Lower lobe of right lung (tissue), 2 donors: ENCODE results near the gene NCR1. TPM values are rescaled to one million over a fixed set of nuclear protein-coding genes. Genes with fewer than 3 reads are reported as not detected.
"Not testable (repeated sequence)": the region's sequence is repeated elsewhere in the genome, so short reads cannot be mapped to it uniquely, and the experiment has no call there.

Experiments
- ATAC-seq, 2 donors: fragments of 200-7000 bp; cut with Tn5 transposase; one replicate each; pipeline ENCODE4 v1.9.1; 2020 to 2022; ENCODE audit warnings: mild to moderate bottlenecking in 2 of 2, moderate library complexity in 2 of 2
- DNase-seq: peaks from one replicate; pipeline ENCODE4 v3.0.0-alpha.2; 2020
- H3K27ac ChIP-seq: fragments of 200-600 bp; one replicate; pipeline ENCODE4 v1.8.0; 2022
- H3K27me3 ChIP-seq: fragments of 200-600 bp; one replicate; pipeline ENCODE4 v1.8.0; 2022; ENCODE audit warnings: low read depth
- H3K36me3 ChIP-seq: fragments of 200-600 bp; one replicate; pipeline ENCODE4 v1.8.0; 2022; ENCODE audit warnings: mild to moderate bottlenecking
- H3K4me1 ChIP-seq: fragments of 200-600 bp; one replicate; pipeline ENCODE4 v1.8.0; 2022
- H3K4me3 ChIP-seq: fragments of 200-600 bp; one replicate; pipeline ENCODE4 v1.8.0; 2022; ENCODE audit warnings: mild to moderate bottlenecking
- H3K9me3 ChIP-seq: fragments of 200-600 bp; one replicate; pipeline ENCODE4 v1.8.0; 2022
- CTCF ChIP-seq: fragments of 200-600 bp; IDR thresholded peaks from one replicate; pipeline ENCODE4 v1.8.0; 2022; ENCODE audit warnings: antibody characterized with exemption, mild to moderate bottlenecking
- intact Hi-C: fragments of 100-400 bp; cut with DNase I; formaldehyde crosslinking; loops from one replicate; pipeline ENCODE4 v1.11.0; 2022
- total RNA-seq: library from RNA; stranded (reverse); fragmentation: NEBNext Ultra II Directional; extraction: Animal tissue kit (Norgen Biotek cat#: 25700); gene quantifications from one replicate; pipeline ENCODE4 v1.2.1, GENCODE V29; 2021
- donor health status: DM: no; HTN: yes; CAD: no; lungs with severe emphysema.

Gene NCR1
- total RNA-seq, 1 donor from 2014 or later = 2.4 TPM

GRCh38 chr19:54921082-54921481, 15.1 kb downstream of the NCR1 start:
- no peak for ATAC-seq
- no peaks in the 10 kb centered on the region for H3K36me3 ChIP-seq

GRCh38 chr19:54923276-54923675, 17.3 kb downstream of the NCR1 start:
- Histone ChIP-seq H3K4me3 (no peak overlapping the region), H3K9me3 (peaks cover 3% of the 10 kb centered on the region), H3K4me1 (no peaks in the 10 kb centered on the region), H3K27me3 (peaks cover 12% of the 10 kb centered on the region), H3K27ac (no peak overlapping the region), H3K36me3 (no peaks in the 10 kb centered on the region)
- TF ChIP-seq CTCF = no peak
- ATAC-seq (no peak), DNase-seq (no peak)
- intact Hi-C loops = no loop called here

More at GRCh38 chr19:54921082-54921481, 15.1 kb downstream of the NCR1 start:
- DNase-seq = no peak
- Histone ChIP-seq H3K27ac (no peak overlapping the region), H3K9me3 (no peaks in the 10 kb centered on the region), H3K27me3 (peaks cover 22% of the 10 kb centered on the region), H3K4me1 (no peaks in the 10 kb centered on the region), H3K4me3 (no peak overlapping the region)
- no peak for TF ChIP-seq CTCF
- intact Hi-C loops = no loop called here

GRCh38 chr19:54928299-54928698, 22.4 kb downstream of the NCR1 start:
- TF ChIP-seq CTCF = no peak

GRCh38 chr19:54937926-54938325, 32.0 kb downstream of the NCR1 start:
- DNase-seq (no peak), ATAC-seq (no peak)
- H3K27me3 ChIP-seq = no peaks in the 10 kb centered on the region
- intact Hi-C loops = no loop called here
- no peaks in the 10 kb centered on the region for H3K9me3 ChIP-seq
- no peak overlapping the region for H3K27ac ChIP-seq
- H3K4me3 ChIP-seq = no peak overlapping the region
- TF ChIP-seq CTCF = no peak
- no peaks in the 10 kb centered on the region for H3K36me3 ChIP-seq
- H3K4me1 ChIP-seq = no peaks in the 10 kb centered on the region

More at GRCh38 chr19:54928299-54928698, 22.4 kb downstream of the NCR1 start:
- no peak overlapping the region for H3K27ac ChIP-seq
- H3K27me3 ChIP-seq = peaks cover 3% of the 10 kb centered on the region
- H3K9me3 ChIP-seq = peaks cover 11% of the 10 kb centered on the region
- H3K4me1 ChIP-seq = no peaks in the 10 kb centered on the region
- H3K4me3 ChIP-seq = no peak overlapping the region
- intact Hi-C loops = no loop called here
- no peaks in the 10 kb centered on the region for H3K36me3 ChIP-seq
- DNase-seq = no peak
- no peak for ATAC-seq

- no peaks in the 10 kb centered on the region for H3K9me3 ChIP-seq
- H3K27ac ChIP-seq = no peak overlapping the region
- intact Hi-C loops = no loop called here
- DNase-seq = no peak
- H3K27me3 ChIP-seq = no peaks in the 10 kb centered on the region
- no peaks in the 10 kb centered on the region for H3K4me1 ChIP-seq
- no peak for TF ChIP-seq CTCF
- no peaks in the 10 kb centered on the region for H3K36me3 ChIP-seq
- no peak overlapping the region for H3K4me3 ChIP-seq
- no peak for ATAC-seq
Measured at GRCh38 chr19:54938906-54939305, 33.0 kb downstream of the NCR1 start.

GRCh38 chr19:54939538-54939937, 33.6 kb downstream of the NCR1 start:
- DNase-seq, H3K36me3 ChIP-seq, H3K9me3 ChIP-seq, ATAC-seq, H3K27ac ChIP-seq, H3K4me3 ChIP-seq, intact Hi-C loops, H3K4me1 ChIP-seq, H3K27me3 ChIP-seq: not testable (repeated sequence)

- H3K9me3 ChIP-seq, ATAC-seq, H3K4me1 ChIP-seq, H3K4me3 ChIP-seq, H3K27me3 ChIP-seq, DNase-seq, H3K27ac ChIP-seq, intact Hi-C loops, H3K36me3 ChIP-seq: not testable (repeated sequence)
Measured at GRCh38 chr19:54943772-54944361, 37.9 kb downstream of the NCR1 start.
